GM19467 (cell line): ENCODE measurements around the gene ITM2B.

ENCODE experiments used
- ATAC-seq: cut with Tn5 transposase; IDR thresholded peaks from one replicate; pipeline ENCODE4 v1.9.1; 2021; ENCODE audit warnings: mild to moderate bottlenecking, moderate library complexity; ENCODE audit not compliant: unreplicated experiment

The ITM2B gene

GRCh38 chr13:48302871-48303358 lies 69.9 kb downstream of the ITM2B start:
- no peak for ATAC-seq

DNA sequence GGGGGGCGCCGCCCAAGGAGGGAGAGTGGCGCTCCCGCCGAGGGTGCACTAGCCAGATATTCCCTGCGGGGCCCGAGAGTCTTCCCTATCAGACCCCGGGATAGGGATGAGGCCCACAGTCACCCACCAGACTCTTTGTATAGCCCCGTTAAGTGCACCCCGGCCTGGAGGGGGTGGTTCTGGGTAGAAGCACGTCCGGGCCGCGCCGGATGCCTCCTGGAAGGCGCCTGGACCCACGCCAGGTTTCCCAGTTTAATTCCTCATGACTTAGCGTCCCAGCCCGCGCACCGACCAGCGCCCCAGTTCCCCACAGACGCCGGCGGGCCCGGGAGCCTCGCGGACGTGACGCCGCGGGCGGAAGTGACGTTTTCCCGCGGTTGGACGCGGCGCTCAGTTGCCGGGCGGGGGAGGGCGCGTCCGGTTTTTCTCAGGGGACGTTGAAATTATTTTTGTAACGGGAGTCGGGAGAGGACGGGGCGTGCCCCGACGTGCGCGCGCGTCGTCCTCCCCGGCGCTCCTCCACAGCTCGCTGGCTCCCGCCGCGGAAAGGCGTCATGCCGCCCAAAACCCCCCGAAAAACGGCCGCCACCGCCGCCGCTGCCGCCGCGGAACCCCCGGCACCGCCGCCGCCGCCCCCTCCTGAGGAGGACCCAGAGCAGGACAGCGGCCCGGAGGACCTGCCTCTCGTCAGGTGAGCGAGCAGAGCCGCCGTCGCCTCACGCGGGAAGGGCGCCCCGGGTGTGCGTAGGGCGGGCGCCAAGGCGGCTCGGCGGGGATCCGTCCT lies 70.5 kb downstream of the ITM2B start, which contains the start of gene RB1:
Gene RB1 (plus strand): TSS at position 393 of the 784 bp plus-strand sequence. CDS start 162 bp downstream, at position 555.
- peak; percentile 66 for ATAC-seq

DNA sequence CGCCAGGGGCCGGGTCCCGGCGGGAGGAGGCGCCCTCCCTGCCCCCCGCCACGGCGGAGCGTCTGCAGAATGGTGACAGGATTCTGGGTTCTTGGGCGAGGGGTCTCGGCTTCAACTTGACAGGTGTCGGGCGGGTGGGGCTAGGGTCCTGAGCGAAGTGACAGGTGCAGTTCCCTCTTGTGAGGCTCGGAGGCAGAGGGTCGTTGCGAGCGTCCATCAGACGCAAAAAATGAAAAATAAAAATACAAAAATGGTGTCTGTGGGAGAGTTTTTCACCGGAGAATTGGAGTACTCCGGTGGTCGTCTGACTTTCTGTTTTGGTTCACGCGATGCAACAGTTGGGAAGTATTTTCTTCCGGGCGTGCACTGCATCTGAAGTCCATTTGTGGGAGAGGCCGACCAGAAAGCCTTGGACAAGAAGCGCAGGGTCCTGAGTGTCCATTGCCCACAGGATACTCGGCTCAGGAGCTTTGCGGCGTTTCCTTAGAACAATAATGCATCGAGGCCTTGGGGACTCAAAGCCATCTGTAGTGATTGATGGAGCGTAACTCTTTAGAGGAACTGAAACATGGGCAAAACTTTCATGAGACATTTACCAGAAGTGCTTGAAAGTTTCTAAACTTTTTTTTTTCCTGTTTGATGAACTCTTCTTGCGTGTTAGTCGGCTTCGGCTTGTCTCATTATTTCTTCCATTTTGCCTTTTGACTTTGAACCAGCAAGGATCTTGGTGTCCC lies 71.3 kb downstream of the ITM2B start:
- ATAC-seq = peak; percentile 64

DNA sequence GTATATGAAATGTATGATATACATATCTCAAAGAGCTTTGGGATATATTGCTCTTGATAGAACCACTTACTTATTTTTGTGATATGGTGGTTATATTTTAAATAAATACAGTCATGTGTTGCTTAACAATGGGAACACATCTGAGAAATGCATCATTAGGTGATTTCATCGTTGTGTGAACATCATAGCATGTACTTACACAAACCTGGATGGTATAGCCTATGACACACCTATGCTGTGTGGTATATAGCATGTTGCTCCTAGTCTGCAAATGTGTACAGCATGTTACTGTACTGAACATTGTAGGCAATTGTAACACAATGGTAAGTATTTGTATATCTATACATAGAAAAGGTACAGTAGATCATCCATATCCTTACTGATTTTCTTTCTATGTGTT lies 78.2 kb downstream of the ITM2B start:
- no peak for ATAC-seq

GRCh38 chr13:48315969-48316650 lies 83.1 kb downstream of the ITM2B start:
- no peak for ATAC-seq

DNA sequence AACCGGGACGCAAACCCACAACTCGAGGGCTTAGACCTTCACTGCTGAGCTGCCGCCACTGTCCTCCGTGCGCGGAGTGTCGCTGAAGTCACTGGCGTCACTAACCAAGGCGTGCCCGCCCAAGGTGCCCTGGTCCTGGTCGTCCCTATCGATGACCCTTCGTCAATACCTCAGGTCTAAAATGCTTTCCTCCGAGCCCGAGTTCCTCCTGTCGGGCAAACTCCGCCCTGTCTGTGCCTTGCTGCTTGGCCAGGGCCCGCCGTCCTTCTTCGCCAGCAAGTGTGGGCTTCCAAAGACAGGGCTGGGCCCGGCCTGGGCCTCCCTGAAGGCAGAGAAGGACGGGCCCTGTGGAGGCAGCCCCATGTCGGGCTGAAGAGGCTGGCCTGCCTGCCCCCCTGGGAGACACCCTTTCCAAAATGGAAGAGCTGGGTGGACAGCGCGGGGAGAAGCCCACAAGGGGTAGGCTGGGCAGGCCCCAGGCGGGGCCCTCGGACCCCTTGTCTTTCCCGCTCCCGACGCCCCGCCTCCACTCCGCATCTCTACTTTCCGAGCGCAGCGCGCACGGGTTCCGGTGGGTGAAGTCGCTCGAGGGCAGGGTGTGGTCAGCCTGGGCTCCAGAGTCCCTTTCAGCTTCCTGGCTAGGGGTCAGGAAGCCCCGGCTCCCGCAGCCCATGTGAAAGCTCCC lies 84.0 kb downstream of the ITM2B start:
- ATAC-seq = no peak

- no peak for ATAC-seq
These were observed 84.7 kb downstream of the ITM2B start for GRCh38 chr13:48317511-48318376.

- ATAC-seq = no peak
These were observed 85.4 kb downstream of the ITM2B start for GRCh38 chr13:48318377-48318811.

DNA sequence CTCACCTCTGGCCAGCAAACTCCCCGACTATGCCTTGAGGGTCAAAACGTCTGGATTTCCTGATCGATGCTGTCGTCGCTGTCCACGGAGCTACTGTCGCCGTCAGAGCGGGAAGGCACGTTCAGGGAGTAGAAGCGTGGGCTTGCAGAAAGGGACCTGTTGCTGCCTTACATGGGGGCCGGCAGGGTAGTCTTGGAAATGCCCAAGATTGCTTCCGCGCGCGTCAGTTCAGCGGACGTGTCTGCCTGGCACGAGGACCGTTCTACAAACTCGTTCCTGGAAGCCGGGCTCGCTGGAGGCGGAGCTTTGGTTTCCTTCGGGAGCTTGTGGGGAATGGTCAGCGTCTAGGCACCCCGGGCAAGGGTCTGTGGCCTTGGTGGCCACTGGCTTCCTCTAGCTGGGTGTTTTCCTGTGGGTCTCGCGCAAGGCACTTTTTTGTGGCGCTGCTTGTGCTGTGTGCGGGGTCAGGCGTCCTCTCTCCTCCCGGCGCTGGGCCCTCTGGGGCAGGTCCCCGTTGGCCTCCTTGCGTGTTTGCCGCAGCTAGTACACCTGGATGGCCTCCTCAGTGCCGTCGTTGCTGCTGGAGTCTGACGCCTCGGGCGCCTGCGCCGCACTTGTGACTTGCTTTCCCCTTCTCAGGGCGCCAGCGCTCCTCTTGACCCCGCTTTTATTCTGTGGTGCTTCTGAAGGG lies 86.0 kb downstream of the ITM2B start:
- no peak for ATAC-seq
